ENCODE data around the gene ZNF559. TPM values are rescaled to one million over a fixed set of nuclear protein-coding genes. Genes with fewer than 3 reads are reported as not detected.

ZNF559 gene
- total RNA-seq, 1 donor from 2014 or later = 43.4 TPM

- no peak for DNase-seq (ENCODE audit: low spot score in 2 of 2, unreplicated experiment in 2 of 2)
- no peak for TF ChIP-seq CTCF (IDR thresholded peaks at IDR 0.05; ENCODE audit: unreplicated experiment)
These were observed 441 bp upstream of the ZNF559 start for GRCh38 chr19:9323557-9323918.

GRCh38 chr19:9324584-9324962 lies 594 bp downstream of the ZNF559 start:
- Mint-ChIP-seq H3K4me3 (peak overlapping the region; percentile 83), H3K9me3 (peaks cover 46% of the 10 kb centered on the region), H3K36me3 (peaks cover 47% of the 10 kb centered on the region), H3K4me1 (peaks cover 4% of the 10 kb centered on the region), H3K27ac (peak overlapping the region; percentile 96), H3K27me3 (ENCODE audit: low read depth) (no peaks in the 10 kb centered on the region)
- no peak for DNase-seq (ENCODE audit: low spot score in 2 of 2, unreplicated experiment in 2 of 2)
- no peak for TF ChIP-seq CTCF (IDR thresholded peaks at IDR 0.05; ENCODE audit: unreplicated experiment)

More at GRCh38 chr19:9323557-9323918, 441 bp upstream of the ZNF559 start:
- peak overlapping the region; percentile 83 for H3K4me3 Mint-ChIP-seq
- no peaks in the 10 kb centered on the region for H3K27me3 Mint-ChIP-seq (ENCODE audit: low read depth)
- H3K27ac Mint-ChIP-seq = peak overlapping the region; percentile 96
- H3K4me1 Mint-ChIP-seq = peaks cover 4% of the 10 kb centered on the region
- peaks cover 39% of the 10 kb centered on the region for H3K9me3 Mint-ChIP-seq
- H3K36me3 Mint-ChIP-seq = peaks cover 38% of the 10 kb centered on the region

GRCh38 chr19:9329999-9330398 lies 6.0 kb downstream of the ZNF559 start:
- Mint-ChIP-seq H3K9me3 (peaks cover 70% of the 10 kb centered on the region), H3K4me1 (no peaks in the 10 kb centered on the region), H3K27ac (no peak overlapping the region), H3K27me3 (ENCODE audit: low read depth) (no peaks in the 10 kb centered on the region), H3K36me3 (peaks cover 81% of the 10 kb centered on the region), H3K4me3 (no peak overlapping the region)
- no peak for DNase-seq (ENCODE audit: low spot score in 2 of 2, unreplicated experiment in 2 of 2)
- no peak for TF ChIP-seq CTCF (IDR thresholded peaks at IDR 0.05; ENCODE audit: unreplicated experiment)

GRCh38 chr19:9342610-9343304 lies 18.8 kb downstream of the ZNF559 start:
- H3K4me1 Mint-ChIP-seq = no peaks in the 10 kb centered on the region
- DNase-seq (ENCODE audit: low spot score in 2 of 2, unreplicated experiment in 2 of 2) = no peak
- no peak overlapping the region for H3K27ac Mint-ChIP-seq
- no peak overlapping the region for H3K4me3 Mint-ChIP-seq
- no peak for TF ChIP-seq CTCF (IDR thresholded peaks at IDR 0.05; ENCODE audit: unreplicated experiment)
- H3K27me3 Mint-ChIP-seq (ENCODE audit: low read depth) = no peaks in the 10 kb centered on the region
- peaks cover 80% of the 10 kb centered on the region for H3K36me3 Mint-ChIP-seq
- H3K9me3 Mint-ChIP-seq = peaks cover 74% of the 10 kb centered on the region

- Mint-ChIP-seq H3K9me3 (peaks cover 75% of the 10 kb centered on the region), H3K4me3 (no peak overlapping the region), H3K27me3 (ENCODE audit: low read depth) (no peaks in the 10 kb centered on the region), H3K36me3 (peaks cover 80% of the 10 kb centered on the region), H3K4me1 (no peaks in the 10 kb centered on the region), H3K27ac (no peak overlapping the region)
- TF ChIP-seq CTCF (IDR thresholded peaks at IDR 0.05; ENCODE audit: unreplicated experiment) = no peak
- no peak for DNase-seq (ENCODE audit: low spot score in 2 of 2, unreplicated experiment in 2 of 2)
These were observed 21.0 kb downstream of the ZNF559 start for GRCh38 chr19:9345005-9345404.
